GM12892 (cell line): ENCODE measurements around the gene AMH.

Source experiments
- POLR2A ChIP-seq: IDR thresholded peaks from 2 replicates; pipeline ENCODE4 v1.6.1; 2011; ENCODE audit warnings: low read depth, low read length, control low read depth
- POLR2AphosphoS5 ChIP-seq: IDR thresholded peaks from 2 replicates; pipeline ENCODE4 v1.6.1; 2011; ENCODE audit warnings: low read depth, low read length, control low read depth
- TAF1 ChIP-seq: IDR thresholded peaks from 2 replicates; pipeline ENCODE4 v1.6.1; 2011; ENCODE audit warnings: low read depth, mild to moderate bottlenecking, control low read depth, low read length, borderline replicate concordance

DNA sequence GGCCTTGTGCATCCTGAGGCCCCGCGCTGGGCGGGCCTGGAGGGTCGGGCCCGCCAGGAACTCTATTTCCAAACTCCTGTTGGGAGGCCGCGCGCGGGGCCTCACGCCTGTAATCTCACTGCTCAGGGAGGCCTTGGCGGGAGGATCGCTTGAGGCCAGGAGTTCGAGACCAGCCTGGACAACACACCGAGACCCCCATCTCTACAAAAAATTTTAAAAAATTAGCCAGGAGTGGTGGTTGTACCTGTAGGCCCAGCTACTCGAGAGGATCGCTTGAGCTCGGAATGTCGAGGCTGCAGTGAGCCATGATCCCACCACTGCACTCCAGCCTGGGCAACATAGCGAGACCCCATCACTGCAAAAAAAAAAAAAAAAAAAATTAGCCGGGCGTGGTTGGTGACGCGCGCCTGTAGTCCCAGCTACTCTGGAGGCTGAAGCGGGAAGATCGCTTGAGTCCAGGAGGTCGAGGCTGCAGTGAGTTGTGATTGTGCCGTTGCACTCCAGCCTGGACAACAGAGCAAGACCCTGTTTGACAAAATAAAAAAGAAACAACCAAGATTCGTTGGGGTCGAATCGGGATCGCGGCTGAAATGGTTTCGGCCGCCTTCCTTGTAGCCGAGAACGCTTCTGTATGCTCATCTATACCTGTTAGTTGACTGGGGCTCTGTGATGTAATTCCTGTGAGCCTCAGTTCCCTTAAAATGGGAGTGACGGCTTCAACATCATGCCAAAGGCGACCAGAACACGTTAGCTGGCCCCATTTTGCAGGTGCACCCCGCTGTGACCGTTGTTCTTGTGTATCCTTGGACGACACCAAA lies 11.9 kb upstream of the AMH start:
- TF ChIP-seq POLR2A (0 out of 2 replicates have a peak, but pooled peaks have one; percentile 26), POLR2AphosphoS5 (no peak), TAF1 (no peak)
